ACHN (cell line): ENCODE results near the gene CORO1C.
A peak's percentile ranks its signal among the peaks of the same experiment; 100 is the strongest.

Source experiments
- DNase-seq: peaks from one replicate; pipeline ENCODE4 v3.0.0-alpha.2; 2015
- in situ Hi-C: cut with HindIII; loops from 2 replicates; pipeline ENCODE4 v1.10.0; 2017; ENCODE audit warnings: low sequenced_read_pairs, low pct_ligation_motif_present, low pct_unique_long_range_greater_than_20kb

Gene CORO1C

GRCh38 chr12:108646600-108647579 is 84.4 kb downstream of the CORO1C start:
- peak; percentile 48 for DNase-seq
- in situ Hi-C loops: no loop called here

GRCh38 chr12:108645686-108646599 is 85.4 kb downstream of the CORO1C start:
- in situ Hi-C loops: no loop called here
- DNase-seq: no peak

- in situ Hi-C loops: no loop called here
- no peak for DNase-seq
These were observed 86.6 kb downstream of the CORO1C start for GRCh38 chr12:108644811-108645120.

- DNase-seq: peak; percentile 93
- in situ Hi-C loops: no loop called here
These were observed 87.1 kb downstream of the CORO1C start for GRCh38 chr12:108643941-108644810.

GRCh38 chr12:108642899-108643654 is 88.2 kb downstream of the CORO1C start:
- no peak for DNase-seq
- in situ Hi-C loops: no loop called here

GRCh38 chr12:108642269-108642870 is 88.9 kb downstream of the CORO1C start:
- in situ Hi-C loops: no loop called here
- DNase-seq: no peak

- no peak for DNase-seq
- in situ Hi-C loops: no loop called here
These were observed 89.7 kb downstream of the CORO1C start for GRCh38 chr12:108641446-108642268.

- DNase-seq: no peak
- in situ Hi-C loops: no loop called here
These were observed 90.4 kb downstream of the CORO1C start for GRCh38 chr12:108640802-108641445.

GRCh38 chr12:108638997-108639822 is 92.1 kb downstream of the CORO1C start:
- in situ Hi-C loops: no loop called here
- no peak for DNase-seq

- in situ Hi-C loops: no loop called here
- DNase-seq: no peak
These were observed 93.0 kb downstream of the CORO1C start for GRCh38 chr12:108638141-108638827.

- no peak for DNase-seq
- in situ Hi-C loops: no loop called here
These were observed 93.9 kb downstream of the CORO1C start for GRCh38 chr12:108637222-108637971.

GRCh38 chr12:108635997-108636808 is 95.1 kb downstream of the CORO1C start:
- DNase-seq: no peak
- in situ Hi-C loops: no loop called here

GRCh38 chr12:108635201-108635996 is 95.9 kb downstream of the CORO1C start:
- no peak for DNase-seq
- in situ Hi-C loops: no loop called here
